KBM-7 (cell line): ENCODE measurements around the gene ISL2.

Experiments
- DNase-seq: peaks from one replicate; pipeline ENCODE4 v3.0.0-alpha.2; 2015
- in situ Hi-C: fragments of 300-500 bp; cut with MboI; formaldehyde crosslinking; loops from 2 replicates; pipeline ENCODE4 v1.14.3; 2020; ENCODE audit warnings: low sequenced_read_pairs, low pct_unique_long_range_greater_than_20kb, mixed read lengths

ISL2 gene

GRCh38 chr15:76339305-76340197 lies 3.0 kb downstream of the ISL2 start:
- in situ Hi-C loops: no loop called here
- DNase-seq: no peak

DNA sequence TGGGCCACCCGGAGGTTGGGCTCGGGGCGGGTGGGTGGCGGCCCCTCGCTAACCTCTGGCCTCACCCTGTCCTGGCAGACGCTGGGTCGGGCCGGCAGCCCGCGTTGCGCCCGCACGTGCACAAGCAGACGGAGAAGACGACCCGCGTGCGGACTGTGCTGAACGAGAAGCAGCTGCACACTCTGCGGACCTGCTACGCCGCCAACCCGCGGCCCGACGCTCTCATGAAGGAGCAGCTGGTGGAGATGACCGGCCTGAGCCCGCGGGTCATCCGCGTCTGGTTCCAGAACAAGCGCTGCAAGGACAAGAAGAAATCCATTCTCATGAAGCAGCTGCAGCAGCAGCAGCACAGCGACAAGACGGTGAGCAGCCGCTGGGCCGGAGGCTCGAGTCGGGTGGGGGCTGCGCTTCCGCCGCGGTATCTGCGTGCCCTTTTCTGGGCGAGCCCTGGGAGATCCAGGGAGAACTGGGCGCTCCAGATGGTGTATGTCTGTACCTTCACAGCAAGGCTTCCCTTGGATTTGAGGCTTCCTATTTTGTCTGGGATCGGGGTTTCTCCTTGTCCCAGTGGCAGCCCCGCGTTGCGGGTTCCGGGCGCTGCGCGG lies 3.7 kb downstream of the ISL2 start:
- no peak for DNase-seq
- in situ Hi-C loops: no loop called here

DNA sequence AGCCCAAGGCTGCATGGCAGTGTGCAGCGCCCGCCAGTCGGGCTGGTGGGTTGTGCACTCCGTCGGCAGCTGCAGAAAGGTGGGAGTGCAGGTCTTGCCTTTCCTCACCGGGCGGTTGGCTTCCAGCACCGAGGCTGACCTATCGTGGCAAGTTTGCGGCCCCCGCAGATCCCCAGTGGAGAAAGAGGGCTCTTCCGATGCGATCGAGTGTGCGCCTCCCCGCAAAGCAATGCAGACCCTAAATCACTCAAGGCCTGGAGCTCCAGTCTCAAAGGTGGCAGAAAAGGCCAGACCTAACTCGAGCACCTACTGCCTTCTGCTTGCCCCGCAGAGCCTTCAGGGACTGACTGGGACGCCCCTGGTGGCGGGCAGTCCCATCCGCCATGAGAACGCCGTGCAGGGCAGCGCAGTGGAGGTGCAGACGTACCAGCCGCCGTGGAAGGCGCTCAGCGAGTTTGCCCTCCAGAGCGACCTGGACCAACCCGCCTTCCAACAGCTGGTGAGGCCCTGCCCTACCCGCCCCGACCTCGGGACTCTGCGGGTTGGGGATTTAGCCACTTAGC lies 4.3 kb downstream of the ISL2 start:
- no peak for DNase-seq
- in situ Hi-C loops: no loop called here

DNA sequence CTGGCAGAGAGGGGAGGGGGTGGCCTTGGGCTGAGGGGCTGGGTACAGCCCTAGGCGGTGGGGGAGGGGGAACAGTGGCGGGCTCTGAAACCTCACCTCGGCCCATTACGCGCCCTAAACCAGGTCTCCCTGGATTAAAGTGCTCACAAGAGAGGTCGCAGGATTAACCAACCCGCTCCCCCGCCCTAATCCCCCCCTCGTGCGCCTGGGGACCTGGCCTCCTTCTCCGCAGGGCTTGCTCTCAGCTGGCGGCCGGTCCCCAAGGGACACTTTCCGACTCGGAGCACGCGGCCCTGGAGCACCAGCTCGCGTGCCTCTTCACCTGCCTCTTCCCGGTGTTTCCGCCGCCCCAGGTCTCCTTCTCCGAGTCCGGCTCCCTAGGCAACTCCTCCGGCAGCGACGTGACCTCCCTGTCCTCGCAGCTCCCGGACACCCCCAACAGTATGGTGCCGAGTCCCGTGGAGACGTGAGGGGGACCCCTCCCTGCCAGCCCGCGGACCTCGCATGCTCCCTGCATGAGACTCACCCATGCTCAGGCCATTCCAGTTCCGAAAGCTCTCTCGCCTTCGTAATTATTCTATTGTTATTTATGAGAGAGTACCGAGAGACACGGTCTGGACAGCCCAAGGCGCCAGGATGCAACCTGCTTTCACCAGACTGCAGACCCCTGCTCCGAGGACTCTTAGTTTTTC lies 4.9 kb downstream of the ISL2 start:
- in situ Hi-C loops: no loop called here

GRCh38 chr15:76342058-76342381 lies 5.4 kb downstream of the ISL2 start:
- in situ Hi-C loops: no loop called here
- no peak for DNase-seq

More for the DNA sequence above, 4.9 kb downstream of the ISL2 start:
- no peak for DNase-seq

DNA sequence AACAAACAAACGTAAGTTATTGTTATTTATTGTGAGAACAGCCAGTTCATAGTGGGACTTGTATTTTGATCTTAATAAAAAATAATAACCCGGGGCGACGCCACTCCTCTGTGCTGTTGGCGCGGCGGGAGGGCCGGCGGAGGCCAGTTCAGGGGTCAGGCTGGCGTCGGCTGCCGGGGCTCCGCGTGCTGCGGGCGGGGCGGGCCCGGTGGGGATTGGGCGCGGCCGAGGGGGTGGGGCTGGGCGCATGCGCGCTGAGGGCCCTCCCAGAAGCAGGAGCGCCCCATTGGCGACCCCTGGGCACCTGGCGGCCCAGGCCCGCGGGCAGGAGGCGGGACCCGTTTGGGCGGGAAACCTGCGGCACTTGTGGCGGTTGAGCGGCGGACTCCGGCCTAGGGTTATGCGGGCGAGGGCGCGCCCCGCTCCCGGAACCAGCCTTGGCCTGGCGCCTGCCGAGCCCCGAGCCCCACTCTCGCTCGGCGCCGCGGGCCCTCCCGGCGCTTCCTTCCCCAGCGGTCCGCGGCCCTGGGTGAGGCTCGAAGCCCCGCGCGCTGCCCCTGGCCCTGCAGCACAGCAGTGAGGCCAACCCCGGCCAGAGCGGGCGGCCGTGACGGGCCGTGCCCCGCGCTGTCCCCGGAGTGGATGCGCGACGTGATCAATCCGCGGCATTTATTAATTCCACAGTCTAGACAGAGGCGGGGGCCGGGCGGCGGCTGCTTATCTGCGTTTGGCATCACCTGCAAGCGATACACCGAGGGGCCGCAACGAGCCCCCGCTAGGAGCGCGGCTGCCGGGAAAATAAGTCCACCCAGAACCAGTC lies 6.0 kb downstream of the ISL2 start:
- in situ Hi-C loops: no loop called here
- DNase-seq: no peak

DNA sequence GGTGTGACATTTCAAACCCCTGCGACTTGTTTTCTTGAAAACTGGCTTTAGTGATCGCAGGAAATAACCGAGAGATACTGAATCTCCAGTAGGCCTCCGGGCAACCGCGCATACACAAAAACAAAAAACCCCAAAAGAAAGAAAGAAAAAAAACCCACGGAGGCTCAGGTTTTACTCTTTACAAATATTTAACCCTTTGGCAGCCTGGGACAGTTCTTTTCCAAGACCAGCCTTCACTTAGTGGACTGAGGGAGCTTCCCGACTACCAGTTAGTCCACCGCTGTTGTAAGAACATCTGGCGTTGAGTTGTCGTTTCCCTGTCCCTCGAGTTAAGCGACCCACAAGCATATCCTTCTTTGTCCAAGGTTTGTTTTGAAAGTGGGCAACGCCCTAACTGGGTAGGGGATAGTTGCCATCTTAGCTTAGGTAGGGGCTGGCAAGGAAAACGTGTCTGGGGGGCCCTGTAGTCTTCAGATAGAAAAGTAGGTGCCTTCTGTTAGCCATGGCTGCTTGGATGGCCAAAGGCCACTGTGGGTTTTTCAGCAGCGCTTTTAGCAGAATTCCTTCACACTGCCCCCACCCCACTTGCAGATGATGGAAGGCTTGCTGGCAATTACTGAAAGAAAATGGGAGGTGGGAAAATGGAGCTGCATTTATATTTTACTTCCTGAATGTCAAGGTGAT lies 6.9 kb downstream of the ISL2 start:
- in situ Hi-C loops: no loop called here
- DNase-seq: no peak

- DNase-seq: no peak
- in situ Hi-C loops: no loop called here
Measured at GRCh38 chr15:76344893-76345582, 8.5 kb downstream of the ISL2 start.

DNA sequence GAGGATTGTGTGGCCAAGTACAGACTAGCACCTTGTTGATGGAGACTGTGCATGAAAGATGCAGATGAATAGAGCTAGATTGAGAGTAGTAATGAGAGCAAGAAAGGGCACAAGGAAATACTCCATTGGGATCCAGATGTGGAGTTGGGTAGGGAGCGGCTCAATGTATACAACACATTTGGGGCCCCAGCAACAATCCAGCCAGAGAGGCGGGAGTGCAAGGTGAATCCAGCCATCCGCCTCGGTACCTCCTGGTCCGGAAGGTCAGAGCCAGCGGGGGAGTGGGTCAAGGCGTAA lies 9.0 kb downstream of the ISL2 start:
- in situ Hi-C loops: no loop called here

GRCh38 chr15:76345880-76346668 lies 9.5 kb downstream of the ISL2 start:
- no peak for DNase-seq
- in situ Hi-C loops: no loop called here

More for the DNA sequence above, 9.0 kb downstream of the ISL2 start:
- DNase-seq: no peak

DNA sequence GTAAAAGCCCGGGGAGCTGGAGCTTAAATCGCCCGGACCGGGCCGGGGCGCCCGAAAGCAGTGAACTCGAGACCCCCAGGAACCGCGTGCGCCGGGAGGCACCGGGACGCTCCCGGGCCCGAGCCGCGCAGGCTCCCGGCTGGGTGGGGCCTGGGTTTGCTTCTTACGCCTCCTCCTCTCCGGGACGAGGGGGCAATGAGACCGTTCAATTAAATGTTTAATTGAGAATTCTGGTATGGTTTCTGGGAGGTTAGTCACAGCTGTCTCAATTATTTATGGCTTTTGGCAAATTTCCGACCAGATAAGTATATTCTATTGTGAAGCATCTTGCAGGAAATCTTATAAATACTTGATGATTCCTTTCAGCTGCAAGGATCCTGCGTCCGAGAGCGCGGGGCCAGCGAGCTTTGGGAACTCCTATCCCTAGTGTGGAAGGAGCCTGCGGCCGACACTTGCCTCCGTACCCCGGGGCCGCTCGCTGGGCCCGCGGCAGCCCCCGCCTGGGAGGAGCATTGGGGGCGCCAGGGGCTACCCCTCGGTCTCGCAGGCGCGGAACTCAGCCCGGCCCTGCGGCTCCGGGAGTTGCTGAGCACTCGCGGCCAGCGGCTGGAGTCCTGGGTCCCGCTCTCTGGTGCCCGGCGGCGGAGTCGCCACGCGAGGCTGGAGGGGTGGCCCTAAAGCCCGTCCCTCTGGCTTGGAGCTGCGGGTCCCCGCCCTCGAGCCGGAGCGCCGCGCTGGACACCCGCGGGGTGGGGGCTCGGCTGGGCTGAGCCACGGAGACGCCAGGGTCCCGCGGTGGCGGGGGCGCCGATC lies 10.3 kb downstream of the ISL2 start:
- in situ Hi-C loops: no loop called here
- no peak for DNase-seq

DNA sequence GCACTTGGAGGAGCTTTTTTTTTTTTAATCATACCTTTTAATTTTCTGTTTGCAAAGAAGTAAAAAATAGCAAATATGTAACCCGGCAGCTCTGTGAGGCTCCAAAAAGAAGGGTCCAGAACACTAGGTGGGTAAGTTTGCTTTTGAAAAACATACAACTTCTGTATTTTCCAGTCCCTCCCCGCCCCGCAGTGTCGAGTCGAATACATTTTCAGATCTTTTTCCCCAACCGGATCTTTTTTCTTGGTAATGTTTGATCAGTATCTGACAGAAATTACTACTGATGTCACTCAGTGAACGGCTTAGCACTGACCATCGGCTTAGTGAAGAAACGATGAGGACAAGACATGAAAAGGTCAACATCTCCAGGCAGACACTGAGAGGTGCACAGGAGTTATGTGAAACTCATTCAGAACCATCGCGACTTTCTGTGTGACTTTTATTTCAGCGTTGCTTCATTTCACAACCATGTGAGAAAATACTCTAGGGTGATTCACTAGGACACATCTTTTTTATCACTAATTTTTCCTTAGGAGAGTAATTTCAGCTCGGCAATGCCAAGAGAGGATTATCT lies 11.0 kb downstream of the ISL2 start:
- no peak for DNase-seq
- in situ Hi-C loops: no loop called here

GRCh38 chr15:76349301-76350070 lies 12.9 kb downstream of the ISL2 start:
- DNase-seq: no peak
- in situ Hi-C loops: no loop called here

- in situ Hi-C loops: no loop called here
Measured at GRCh38 chr15:76353023-76353577, 16.5 kb downstream of the ISL2 start.

GRCh38 chr15:76353903-76354302 lies 17.3 kb downstream of the ISL2 start:
- in situ Hi-C loops: no loop called here
- no peak for DNase-seq

More at GRCh38 chr15:76353023-76353577, 16.5 kb downstream of the ISL2 start:
- no peak for DNase-seq
